SK-N-MC (cell line): ENCODE results near the gene TIMP3.

Source experiments
- DNase-seq: peaks from one replicate; pipeline ENCODE4 v3.0.0-alpha.2; 2011; ENCODE audit warnings: low read depth, low spot score
- H3K27ac ChIP-seq: fragments of 200-600 bp; sonication (generic); 2 replicates; pipeline ENCODE4 v1.5.1; 2016; ENCODE audit warnings: mixed run types
- H3K36me3 ChIP-seq: fragments of 200-600 bp; sonication (generic); 2 replicates; pipeline ENCODE4 v1.6.1; 2017; ENCODE audit warnings: antibody characterized with exemption, low read length, mixed read lengths; ENCODE audit not compliant: insufficient read depth
- H3K4me3 ChIP-seq: fragments of 200-600 bp; sonication (generic); 2 replicates; pipeline ENCODE4 v1.5.1; 2016
- H3K9ac ChIP-seq: fragments of 200-600 bp; sonication (generic); 2 replicates; pipeline ENCODE4 v1.8.0; 2017; ENCODE audit warnings: mixed run types, mixed read lengths; ENCODE audit not compliant: insufficient read length
- H3K9me3 ChIP-seq: fragments of 200-600 bp; sonication (generic); 2 replicates; pipeline ENCODE4 v1.6.1; 2017; ENCODE audit warnings: low read depth, mild to moderate bottlenecking, antibody characterized with exemption, low read length, moderate library complexity, mixed read lengths
- EZH2 ChIP-seq: fragments of 200-600 bp; sonication (generic); IDR thresholded peaks from one replicate; pipeline ENCODE4 v1.6.1; 2017; ENCODE audit warnings: antibody characterized with exemption
- FOXP2 ChIP-seq: optimal IDR thresholded peaks from 2 replicates; pipeline ENCODE3; 2011; ENCODE audit warnings: mild to moderate bottlenecking, moderate library complexity; ENCODE audit not compliant: insufficient read depth; ENCODE audit errors: extremely low read length, control extremely low read depth
- POLR2AphosphoS5 ChIP-seq: IDR thresholded peaks from 2 replicates; pipeline ENCODE4 v1.6.1; 2012; ENCODE audit warnings: mild to moderate bottlenecking, low read depth, low read length, borderline replicate concordance

TIMP3 gene

DNA sequence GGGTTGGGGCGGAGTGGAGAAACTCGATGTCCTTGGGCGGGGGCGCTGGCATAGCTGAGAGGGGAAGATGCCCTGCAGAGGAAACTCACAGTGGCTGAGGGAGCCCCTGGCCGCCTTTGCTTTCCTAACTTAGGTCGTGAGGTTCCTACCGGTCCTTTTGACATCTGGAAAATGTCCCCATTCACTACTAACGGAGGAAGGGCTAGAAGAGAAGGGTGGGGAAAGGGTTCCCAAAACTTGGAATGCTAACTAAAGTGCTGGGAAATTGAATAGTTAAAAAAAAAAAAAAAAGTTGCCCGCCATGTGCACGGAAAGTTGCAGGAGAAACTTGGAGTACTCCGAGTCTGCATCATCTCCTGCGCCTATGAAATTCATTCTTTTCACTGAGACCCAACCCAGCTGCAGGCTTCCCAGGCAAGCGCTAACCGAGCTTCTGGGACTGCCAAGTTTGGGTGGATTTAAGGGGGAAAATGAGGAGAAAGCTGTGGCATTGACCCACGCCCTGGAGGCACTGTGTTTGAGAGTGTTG, 796 bp downstream of the TIMP3 start:
- H3K9me3 ChIP-seq = no peaks in the 10 kb centered on the region
- no peak for TF ChIP-seq EZH2
- TF ChIP-seq FOXP2 = no peak
- no peak for TF ChIP-seq POLR2AphosphoS5
- H3K36me3 ChIP-seq = no peaks in the 10 kb centered on the region
- H3K27ac ChIP-seq = no peak overlapping the region
- H3K9ac ChIP-seq = peak overlapping the region; percentile 71
- peak overlapping the region; percentile 80 for H3K4me3 ChIP-seq
- no peak for DNase-seq

DNA sequence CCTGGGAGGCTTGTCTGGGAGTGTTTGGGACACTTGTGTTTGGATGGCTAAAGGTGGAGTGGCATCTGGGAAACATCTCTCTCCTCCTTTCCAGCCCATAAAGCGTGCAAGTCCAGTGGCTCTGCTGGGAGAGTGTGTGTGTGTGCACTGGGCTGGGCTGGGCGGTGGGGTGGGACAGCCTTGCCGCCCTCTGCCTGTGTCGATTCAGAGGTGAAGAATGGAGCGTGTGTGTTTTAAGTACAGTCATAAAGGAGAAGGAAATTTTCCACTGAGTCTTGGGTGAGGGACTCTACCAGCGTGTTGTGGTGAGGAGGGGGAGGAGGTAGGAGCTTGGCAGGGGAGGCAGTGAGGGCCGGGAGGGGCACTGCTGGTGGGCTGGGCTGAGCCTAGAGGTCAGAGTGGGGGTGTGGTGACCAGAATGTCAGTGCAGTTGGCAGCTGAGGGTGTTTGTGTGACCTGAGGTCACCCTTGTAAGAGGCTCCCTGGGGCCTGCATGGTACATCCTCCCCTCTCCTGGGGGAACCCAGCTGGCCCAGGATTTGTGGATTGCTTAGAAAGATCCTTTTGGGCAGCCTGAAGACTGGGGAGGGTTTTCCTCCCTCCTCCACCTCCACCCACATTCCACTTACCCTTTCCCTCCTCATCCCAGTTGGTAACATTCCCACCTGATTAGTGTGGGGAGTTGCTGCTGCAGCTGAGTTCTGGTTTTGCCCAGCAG, 1.7 kb downstream of the TIMP3 start:
- no peaks in the 10 kb centered on the region for H3K9me3 ChIP-seq
- H3K4me3 ChIP-seq = peak overlapping the region; percentile 80
- H3K9ac ChIP-seq = peak overlapping the region; percentile 71
- H3K36me3 ChIP-seq = no peaks in the 10 kb centered on the region
- no peak for TF ChIP-seq POLR2AphosphoS5
- no peak for DNase-seq
- no peak overlapping the region for H3K27ac ChIP-seq

- DNase-seq = no peak
- H3K9me3 ChIP-seq = no peaks in the 10 kb centered on the region
- no peak overlapping the region for H3K9ac ChIP-seq
- no peak for TF ChIP-seq EZH2
- no peak for TF ChIP-seq FOXP2
- TF ChIP-seq POLR2AphosphoS5 = no peak
- no peaks in the 10 kb centered on the region for H3K36me3 ChIP-seq
- no peak overlapping the region for H3K27ac ChIP-seq
- H3K4me3 ChIP-seq = peak overlapping the region; percentile 80
Observed at GRCh38 chr22:32803738-32804435, 2.4 kb downstream of the TIMP3 start.

DNA sequence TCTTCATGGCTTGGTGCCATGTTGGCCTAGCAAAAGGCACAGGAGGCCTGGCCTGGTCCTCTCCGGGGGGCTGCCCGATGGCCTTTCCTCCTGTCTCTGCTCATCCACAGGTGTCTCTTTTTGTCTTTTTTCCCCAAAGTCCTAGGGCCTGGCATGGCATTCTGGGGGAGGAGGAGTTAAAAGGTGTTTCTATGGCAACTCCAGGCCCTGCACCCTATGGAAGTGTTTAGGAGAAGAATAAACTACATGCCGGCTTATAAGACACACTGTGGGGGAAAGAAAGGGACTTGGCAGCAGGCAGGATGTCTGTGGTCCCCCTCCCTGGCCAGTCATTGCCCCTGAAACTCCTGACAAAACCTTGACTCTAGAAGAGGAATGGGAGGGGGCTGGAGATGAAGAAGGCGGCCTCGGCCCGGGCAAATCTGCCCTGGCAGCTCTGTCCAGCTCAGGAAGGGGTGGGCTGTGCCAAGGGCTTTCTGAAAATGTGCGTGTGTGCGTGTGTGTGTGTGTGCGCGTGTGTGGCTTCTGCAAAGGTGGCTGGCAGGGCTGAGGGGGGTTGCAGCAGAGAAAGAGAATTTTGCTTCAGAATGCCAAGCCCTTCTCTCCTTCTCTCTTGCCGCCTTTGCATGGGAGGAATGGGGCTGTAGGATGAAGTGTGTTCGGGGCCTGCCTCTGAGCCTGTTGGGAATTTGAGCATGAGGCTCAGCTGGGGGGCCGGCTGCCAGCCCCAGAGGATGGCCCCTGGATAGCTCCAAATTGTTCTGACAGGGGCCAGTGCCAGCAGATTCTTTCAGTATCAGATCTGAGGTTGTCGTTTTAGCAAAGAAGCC, 3.2 kb downstream of the TIMP3 start:
- H3K9me3 ChIP-seq = no peaks in the 10 kb centered on the region
- no peak for DNase-seq
- no peak overlapping the region for H3K27ac ChIP-seq
- no peak for TF ChIP-seq EZH2
- no peak for TF ChIP-seq FOXP2
- TF ChIP-seq POLR2AphosphoS5 = no peak
- no peak overlapping the region for H3K4me3 ChIP-seq
- H3K9ac ChIP-seq = no peak overlapping the region
- H3K36me3 ChIP-seq = no peaks in the 10 kb centered on the region

GRCh38 chr22:32805361-32805881, 3.9 kb downstream of the TIMP3 start:
- Histone ChIP-seq H3K9me3 (no peaks in the 10 kb centered on the region), H3K36me3 (no peaks in the 10 kb centered on the region), H3K27ac (no peak overlapping the region), H3K4me3 (no peak overlapping the region), H3K9ac (no peak overlapping the region)
- no peak for DNase-seq
- TF ChIP-seq POLR2AphosphoS5 (no peak), EZH2 (no peak), FOXP2 (no peak)

- Histone ChIP-seq H3K27ac (no peak overlapping the region), H3K4me3 (no peak overlapping the region), H3K9me3 (no peaks in the 10 kb centered on the region), H3K9ac (no peak overlapping the region), H3K36me3 (no peaks in the 10 kb centered on the region)
- TF ChIP-seq POLR2AphosphoS5 (no peak), EZH2 (no peak), FOXP2 (no peak)
- no peak for DNase-seq
Observed at GRCh38 chr22:32806296-32806695, 4.8 kb downstream of the TIMP3 start.

GRCh38 chr22:32808038-32808445, 6.5 kb downstream of the TIMP3 start:
- Histone ChIP-seq H3K4me3 (no peak overlapping the region), H3K9ac (no peak overlapping the region), H3K9me3 (no peaks in the 10 kb centered on the region), H3K27ac (no peak overlapping the region), H3K36me3 (no peaks in the 10 kb centered on the region)
- no peak for DNase-seq
- TF ChIP-seq EZH2 (no peak), FOXP2 (no peak), POLR2AphosphoS5 (no peak)

DNA sequence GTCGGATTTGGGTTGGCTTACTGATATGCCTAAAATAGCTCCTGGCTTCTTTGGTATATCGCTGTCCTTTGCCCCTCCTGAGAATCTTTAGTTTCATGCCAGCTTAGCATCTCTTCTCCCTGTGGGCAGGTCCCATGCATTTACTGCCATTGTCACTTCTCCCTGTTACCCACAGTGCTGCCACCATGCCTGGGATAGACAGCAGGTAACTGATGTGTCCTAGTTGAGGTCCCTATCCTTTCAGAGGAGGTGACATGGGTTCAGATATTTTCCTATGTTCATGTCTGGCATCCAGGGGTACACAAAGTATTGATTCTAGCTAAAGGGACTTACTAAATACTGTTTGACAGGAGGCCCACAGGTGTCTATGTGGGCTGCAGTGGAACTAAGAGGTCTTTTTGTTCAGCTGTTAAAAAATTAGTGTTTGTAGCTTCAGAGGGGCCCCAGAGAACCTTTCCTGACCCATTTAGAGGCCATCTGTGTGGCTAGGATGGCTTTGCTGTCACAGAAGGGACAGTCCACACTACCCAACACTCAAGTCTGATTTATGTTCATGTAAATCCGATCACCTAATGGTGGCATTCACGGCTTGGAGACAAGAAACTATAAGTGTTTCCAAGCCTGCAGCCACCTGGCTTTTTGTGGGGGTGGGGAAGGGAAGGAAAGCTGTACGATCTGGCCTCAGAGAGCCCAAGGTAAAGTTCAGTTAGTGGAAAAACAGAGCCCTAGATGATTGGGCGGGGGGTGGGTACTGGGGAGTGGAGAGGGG, 8.5 kb downstream of the TIMP3 start:
- DNase-seq = no peak
- Histone ChIP-seq H3K4me3 (no peak overlapping the region), H3K27ac (no peak overlapping the region), H3K9ac (no peak overlapping the region), H3K36me3 (no peaks in the 10 kb centered on the region), H3K9me3 (no peaks in the 10 kb centered on the region)
- TF ChIP-seq EZH2 (no peak), POLR2AphosphoS5 (no peak), FOXP2 (no peak)
